Hematopoietic multipotent progenitor cell (in vitro differentiated cells): ENCODE results near the gene PHYH. TPM values are rescaled to one million over a fixed set of nuclear protein-coding genes. Genes with fewer than 3 reads are reported as not detected.
"Not testable (repeated sequence)": the region's sequence is repeated elsewhere in the genome, so short reads cannot be mapped to it uniquely, and the experiment has no call there.

Experiments
- DNase-seq, 3 donors: peaks; one replicate each; pipeline ENCODE4 v3.0.0-alpha.2; 2011 to 2015; ENCODE audit warnings: low read depth in 2 of 3, low spot score in 2 of 3
- total RNA-seq: library from RNA; depleted of rRNA; stranded (reverse); fragments of >200 nt; gene quantifications from one replicate; pipeline ENCODE4 v1.2.3, GENCODE V29; 2012

The PHYH gene
- 12.1 TPM for total RNA-seq

DNA sequence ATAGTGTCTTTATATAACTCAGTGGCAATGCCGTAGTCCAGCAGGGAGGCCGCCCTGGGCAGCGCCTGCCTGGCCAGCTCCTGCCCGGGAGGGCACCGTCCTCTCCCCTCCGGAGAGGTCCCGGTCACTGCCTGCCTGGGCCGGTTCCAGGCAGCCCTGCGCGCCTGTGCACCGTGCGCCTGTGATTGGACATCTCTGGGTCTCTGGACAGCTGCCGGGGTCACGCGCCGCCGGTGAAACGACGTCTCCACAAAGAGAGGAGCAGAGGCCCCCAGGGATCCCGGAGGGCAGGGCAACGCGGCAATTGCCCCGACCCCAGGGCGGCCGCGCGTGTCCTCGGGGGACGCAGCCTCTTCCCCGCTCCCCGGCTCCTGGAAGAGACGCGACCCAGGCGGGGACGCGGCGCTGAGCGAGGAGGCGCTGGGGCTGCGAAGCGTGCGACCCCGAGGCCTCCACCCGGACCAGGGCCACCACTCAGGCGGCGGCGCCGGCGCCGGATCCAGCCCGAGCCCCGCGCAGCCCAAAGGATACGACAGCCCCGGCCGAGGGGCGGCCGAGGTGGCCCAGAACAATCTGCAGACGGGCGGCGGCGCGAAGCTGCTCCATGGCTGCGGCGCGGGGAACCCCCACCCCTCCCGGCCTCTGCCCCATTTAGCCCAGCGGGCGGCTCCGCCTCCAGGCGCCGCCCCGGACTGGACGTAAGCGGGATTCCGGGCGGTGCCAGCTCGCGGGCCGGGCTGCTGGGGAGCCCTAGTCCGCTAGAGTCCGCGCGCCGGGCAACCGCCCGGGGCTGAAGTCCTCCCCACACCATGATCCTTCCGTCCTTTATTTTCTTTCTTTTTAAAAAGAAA lies at the start of gene PHYH:
Gene PHYH (minus strand): TSS at position 628 of the 851 bp plus-strand sequence. CDS start 22 bp downstream, at position 606.
- peak; percentile 68 to 89 (median 84) for DNase-seq

- peak in 2 of 3 donors; percentile 80 to 85 for DNase-seq
Observed at GRCh38 chr10:13348216-13349017, 48.6 kb upstream of the PHYH start, which contains the start of gene SEPHS1. TSS of gene SEPHS1 (minus strand) at chr10:13348293. CDS start at chr10:13344950, 3,343 bp downstream.

DNA sequence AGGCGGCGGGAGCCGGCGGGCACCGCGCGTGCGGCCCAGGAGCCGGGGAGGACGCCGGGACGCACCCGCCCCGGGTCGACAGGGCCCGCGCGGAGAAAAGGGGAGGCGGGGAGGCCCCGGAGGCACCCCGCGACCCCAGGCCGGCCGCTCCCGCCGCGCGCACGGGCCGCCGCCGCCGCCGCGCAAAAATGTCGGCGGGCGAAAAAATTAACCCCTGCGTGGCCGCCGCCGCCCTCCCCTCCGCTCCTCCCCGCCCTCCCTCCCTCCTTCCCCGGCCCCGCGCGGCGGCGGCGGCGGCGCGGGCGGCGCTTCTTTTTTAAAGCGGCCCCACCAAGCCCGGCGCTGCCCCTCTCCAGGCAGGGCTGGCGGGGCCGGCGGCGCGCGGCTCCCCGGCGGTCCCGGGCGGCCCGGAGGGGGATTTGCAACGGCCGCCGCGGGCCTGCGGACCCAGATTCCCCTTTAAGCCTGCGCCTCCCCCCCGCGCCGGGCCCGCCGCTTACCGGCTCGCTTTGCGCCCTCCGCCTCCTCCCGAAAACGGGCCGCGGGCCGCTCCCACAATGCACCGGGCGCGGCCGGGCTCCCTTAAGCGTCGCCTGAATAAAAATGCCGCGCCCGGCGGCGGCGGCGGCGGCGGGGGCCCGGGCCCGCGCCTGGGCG lies 47.8 kb upstream of the PHYH start:
- DNase-seq, result peak in 2 of 3 donors; percentile 84 to 87

GRCh38 chr10:13347043-13347499 lies 47.2 kb upstream of the PHYH start:
- DNase-seq, result peak in 2 of 3 donors; percentile 32 to 45

- peak in 1 of 3 donors; percentile 23 for DNase-seq
Observed at GRCh38 chr10:13346283-13347042, 46.6 kb upstream of the PHYH start.

- DNase-seq, result no peak
Observed at GRCh38 chr10:13340626-13341376, 40.9 kb upstream of the PHYH start.

- DNase-seq, result no peak
Observed at GRCh38 chr10:13340068-13340467, 40.2 kb upstream of the PHYH start.

DNA sequence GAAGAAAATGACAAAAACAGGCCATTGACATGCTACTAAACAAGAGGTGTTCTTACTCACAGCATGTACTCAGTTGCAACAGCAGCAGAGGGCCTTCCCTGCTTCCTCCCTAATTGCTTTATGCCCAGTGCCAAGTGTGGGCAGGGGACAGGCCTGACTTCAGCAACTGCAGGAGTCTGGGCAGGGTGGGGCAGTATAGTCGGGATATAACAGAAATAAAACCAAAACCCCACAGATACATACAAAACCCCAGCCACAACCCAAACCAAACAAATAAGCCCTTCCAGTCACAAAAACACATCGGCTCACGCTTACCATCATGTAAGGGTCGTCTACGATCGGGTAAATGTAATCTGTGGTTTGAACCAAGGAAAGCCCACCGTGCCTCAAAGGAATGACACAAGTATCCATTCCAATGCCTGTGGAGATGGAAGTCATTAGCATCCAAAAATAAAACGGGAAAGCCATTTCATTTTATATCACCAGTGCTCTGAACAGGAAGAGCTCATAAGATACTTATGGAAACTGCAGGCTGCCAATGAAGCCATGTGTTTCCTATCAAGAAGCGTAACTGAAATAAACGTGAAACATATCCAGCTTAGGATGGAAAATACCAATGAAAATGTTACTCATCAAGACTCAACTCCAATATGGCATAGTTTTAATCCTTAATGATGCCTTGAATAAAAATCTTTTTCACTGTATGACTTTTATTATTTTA lies 38.7 kb upstream of the PHYH start:
- DNase-seq, result no peak

- no peak for DNase-seq
Observed at GRCh38 chr10:13337827-13338196, 37.9 kb upstream of the PHYH start.

DNA sequence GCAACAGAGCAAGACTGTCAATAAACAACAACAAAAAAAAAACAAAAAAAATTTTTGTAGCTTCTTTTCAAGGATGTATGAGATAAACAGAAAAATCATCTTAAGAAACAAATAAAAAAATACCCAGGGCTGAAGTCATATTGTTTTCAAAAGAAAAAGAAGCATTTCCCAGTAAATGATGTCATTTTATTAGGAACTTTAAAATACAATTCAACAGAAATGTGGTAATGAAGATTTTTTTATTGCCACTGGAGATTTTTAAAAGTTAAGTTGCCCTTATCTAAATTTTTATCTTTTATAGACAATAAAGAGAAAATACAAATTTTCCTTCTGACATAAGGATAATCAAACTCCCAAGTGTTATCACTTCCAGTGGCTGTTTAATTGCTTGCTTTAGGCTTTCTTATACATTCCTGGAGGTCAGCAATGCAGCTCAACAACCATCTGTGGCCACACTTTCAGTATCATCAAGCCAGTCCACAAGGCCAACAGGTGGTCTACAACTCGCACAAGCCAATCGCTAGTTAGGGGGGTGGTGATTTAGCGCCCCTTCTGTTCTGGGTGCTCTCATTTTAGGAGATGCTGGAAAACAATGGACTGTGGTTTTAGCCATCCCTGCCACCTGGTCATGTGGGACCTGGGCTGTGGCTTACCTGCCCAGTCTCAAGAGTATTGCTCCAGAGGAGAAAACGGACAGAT lies 37.4 kb upstream of the PHYH start:
- DNase-seq, result no peak

- DNase-seq, result no peak
Observed at GRCh38 chr10:13335881-13336280, 36.0 kb upstream of the PHYH start.

DNA sequence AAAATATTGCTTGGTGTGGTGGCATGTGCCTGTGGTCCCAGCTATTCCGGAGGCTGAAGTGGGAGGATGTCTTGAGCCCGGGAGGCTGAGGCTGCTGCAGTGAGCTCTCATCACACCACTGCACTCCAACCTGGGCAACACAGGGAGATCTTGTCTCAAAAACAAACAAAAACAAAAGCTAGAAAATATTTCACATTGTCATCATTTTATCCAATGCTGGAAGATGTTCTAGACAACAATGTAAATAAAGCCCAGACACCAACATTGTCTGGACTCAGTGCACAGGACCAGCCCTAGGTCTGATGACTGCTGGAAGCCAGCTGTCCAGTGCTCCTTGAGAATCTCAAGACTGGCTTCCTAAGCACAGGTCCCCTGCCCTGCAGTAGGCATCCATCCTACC lies 34.7 kb upstream of the PHYH start:
- DNase-seq, result no peak

GRCh38 chr10:13331646-13332045 lies 31.8 kb upstream of the PHYH start:
- DNase-seq, result no peak

DNA sequence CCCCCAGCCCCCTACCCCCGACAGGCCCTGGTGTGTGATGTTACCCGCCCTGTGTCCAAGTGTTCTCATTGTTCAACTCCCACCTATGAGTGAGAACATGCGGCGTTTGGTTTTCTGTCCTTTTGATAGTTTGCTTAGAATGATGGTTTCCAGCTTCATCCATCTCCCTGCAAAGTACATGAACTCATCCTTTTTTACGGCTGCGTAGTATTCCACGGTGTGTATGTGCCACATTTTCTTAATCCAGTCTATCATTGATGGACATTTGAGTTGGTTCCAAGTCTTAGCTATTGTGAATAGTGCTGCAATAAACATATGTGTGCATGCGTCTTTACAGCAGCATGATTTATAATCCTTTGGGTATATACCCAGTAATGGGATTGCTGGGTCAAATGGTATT lies 31.1 kb upstream of the PHYH start:
- not testable (repeated sequence) for DNase-seq

DNA sequence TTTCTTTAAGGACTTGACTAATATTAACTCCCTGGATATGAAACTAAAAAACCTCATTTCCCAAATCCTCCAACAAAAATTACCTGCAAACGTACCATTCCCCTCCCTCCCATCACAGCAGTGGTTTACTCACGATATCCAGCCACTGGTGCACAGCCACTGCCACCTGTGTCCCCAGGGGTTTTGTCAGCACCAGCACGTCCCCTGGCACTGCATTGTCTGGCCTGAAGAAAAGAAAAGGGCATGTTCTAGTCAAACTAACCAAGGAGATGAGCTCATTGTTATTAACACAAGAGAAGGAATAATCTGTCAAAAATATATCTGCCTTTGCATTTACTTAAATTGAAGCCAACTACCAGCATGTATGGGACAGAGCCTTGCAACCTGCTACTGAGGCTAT lies 29.7 kb upstream of the PHYH start:
- no peak for DNase-seq

DNA sequence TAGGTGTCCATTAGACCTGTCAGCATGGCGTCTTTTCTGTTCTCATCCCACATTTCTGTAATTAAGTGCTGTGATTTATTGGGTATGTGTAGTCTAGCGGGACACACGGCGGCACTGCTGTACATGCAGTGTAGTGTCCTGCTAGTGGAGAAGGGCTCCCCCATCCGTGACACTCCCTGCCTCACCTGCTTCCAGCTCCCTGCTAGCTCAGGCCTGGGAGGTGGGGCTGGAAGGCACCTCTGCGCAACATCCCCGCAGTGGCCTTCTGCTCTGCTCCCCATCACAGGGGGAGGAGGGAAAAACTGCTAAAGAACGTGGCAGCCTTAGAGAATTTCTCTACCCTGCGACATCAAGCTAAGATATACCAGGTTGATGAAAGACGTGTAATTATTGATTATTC lies 28.7 kb upstream of the PHYH start:
- no peak for DNase-seq

GRCh38 chr10:13328126-13328525 lies 28.3 kb upstream of the PHYH start:
- no peak for DNase-seq

- DNase-seq, result no peak
Observed at GRCh38 chr10:13327534-13327933, 27.7 kb upstream of the PHYH start.
